B cell (primary cell): ENCODE results near the gene CTXND1. TPM values are rescaled to one million over a fixed set of nuclear protein-coding genes. Genes with fewer than 3 reads are reported as not detected.

Experiments
- ATAC-seq: fragments of 200-7000 bp; cut with Tn5 transposase; one replicate; pipeline ENCODE4 v1.10.0; 2021; ENCODE audit warnings: low read depth, mild to moderate bottlenecking, moderate number of reproducible peaks, moderate library complexity
- CTCF ChIA-PET: fragments of 350-600 bp; sonication (Branson Sonifier 250); formaldehyde crosslinking; loops from one replicate; lab custom pipeline; 2021; ENCODE audit warnings: antibody characterized with exemption, inconsistent platforms; lab: Charles Lee
- POLR2A ChIA-PET: fragments of 350-600 bp; sonication (Branson Sonifier 250); formaldehyde crosslinking; loops from one replicate; lab custom pipeline; 2021; ENCODE audit warnings: antibody characterized with exemption; lab: Charles Lee
- DNase-seq: peaks from one replicate; pipeline ENCODE4 v3.0.0; 2013
- H2AFZ ChIP-seq: 2 replicates; pipeline ENCODE4 v1.6.1; 2012; ENCODE audit warnings: mild to moderate bottlenecking, low read depth, low read length; ENCODE audit not compliant: insufficient read depth, poor library complexity, severe bottlenecking
- H3K27ac ChIP-seq, 2 donors: 1 replicate in 1 of 2; 2 replicates in 1 of 2; pipeline ENCODE4 v1.5.1; 2012 to 2013; ENCODE audit warnings: low read length in 2 of 2, mild to moderate bottlenecking in 2 of 2, moderate library complexity in 1 of 2
- H3K27me3 ChIP-seq, 4 experiments: fragments of 200-600 bp in 1 of 4; sonication (generic) in 1 of 4; replicated peaks in 1 of 4; 1 replicate in 2 of 4; 2 replicates in 2 of 4; pipeline versions ENCODE4 v1.6.1 to v1.7.0; 2013 to 2016; ENCODE audit warnings: low read length in 3 of 4, mild to moderate bottlenecking in 2 of 4, mixed read lengths in 1 of 4, moderate library complexity in 1 of 4; ENCODE audit not compliant: insufficient read depth in 4 of 4, control insufficient read depth in 3 of 4; ENCODE audit errors: control extremely low read depth in 1 of 4
- H3K36me3 ChIP-seq, 2 experiments: replicated peaks in 1 of 2; 1 replicate in 1 of 2; 2 replicates in 1 of 2; pipeline versions ENCODE4 v1.6.1 to v1.7.1; 2013; ENCODE audit warnings: low read length in 1 of 2; ENCODE audit not compliant: insufficient read depth in 2 of 2, control insufficient read depth in 1 of 2; ENCODE audit errors: control extremely low read depth in 1 of 2, extremely low read depth in 1 of 2
- H3K4me1 ChIP-seq, 2 donors: fragments of 200-600 bp in 1 of 2; sonication (generic) in 1 of 2; 1 replicate in 1 of 2; 2 replicates in 1 of 2; pipeline versions ENCODE4 v1.5.1 to v1.6.1; 2013 to 2017; ENCODE audit warnings: low read length in 2 of 2; ENCODE audit not compliant: control insufficient read depth in 2 of 2, insufficient read depth in 2 of 2
- H3K4me2 ChIP-seq: replicated peaks from 2 replicates; pipeline ENCODE3; 2012; ENCODE audit warnings: mild to moderate bottlenecking, low read depth, low read length; ENCODE audit not compliant: poor library complexity, severe bottlenecking
- H3K4me3 ChIP-seq, 5 experiments: fragments of 200-600 bp in 1 of 5; sonication (generic) in 1 of 5; 1 replicate in 3 of 5; 2 replicates in 2 of 5; pipeline versions ENCODE4 v1.5.1 to v1.7.0; 2011 to 2016; ENCODE audit warnings: low read length in 4 of 5, mild to moderate bottlenecking in 4 of 5, low read depth in 2 of 5, control low read depth in 1 of 5, moderate library complexity in 1 of 5; ENCODE audit not compliant: insufficient read depth in 1 of 5; ENCODE audit errors: control extremely low read depth in 1 of 5, extremely low read depth in 1 of 5
- H3K79me2 ChIP-seq: fragments of 200-600 bp; sonication (generic); one replicate; pipeline ENCODE4 v1.6.0; 2016; ENCODE audit warnings: low read length; ENCODE audit not compliant: control insufficient read depth, insufficient read depth
- H3K9ac ChIP-seq: fragments of 200-600 bp; sonication (generic); 2 replicates; pipeline ENCODE4 v1.6.1; 2017; ENCODE audit warnings: mild to moderate bottlenecking, low read length, moderate library complexity
- H3K9me3 ChIP-seq, 3 donors: one replicate each; pipeline versions ENCODE4 v1.6.1 to v1.7.1; 2013; ENCODE audit warnings: low read length in 2 of 3; ENCODE audit not compliant: control insufficient read depth in 2 of 3, insufficient read depth in 1 of 3; ENCODE audit errors: control extremely low read depth in 1 of 3
- H4K20me1 ChIP-seq: 2 replicates; pipeline ENCODE4 v1.6.0; 2012; ENCODE audit warnings: mild to moderate bottlenecking, low read length; ENCODE audit not compliant: insufficient read depth, control insufficient read depth, poor library complexity, severe bottlenecking
- H3K27ac Mint-ChIP-seq: one replicate; pipeline ENCODE4 v1.8.0; 2021; ENCODE audit warnings: mixed read lengths
- H3K27me3 Mint-ChIP-seq: one replicate; pipeline ENCODE4 v1.8.0; 2021; ENCODE audit warnings: mixed read lengths
- H3K4me1 Mint-ChIP-seq: one replicate; pipeline ENCODE4 v1.8.0; 2021; ENCODE audit warnings: mixed read lengths
- H3K4me3 Mint-ChIP-seq: one replicate; pipeline ENCODE4 v1.8.0; 2021; ENCODE audit warnings: mixed read lengths
- H3K9me3 Mint-ChIP-seq: one replicate; pipeline ENCODE4 v1.8.0; 2022; ENCODE audit warnings: mixed read lengths; ENCODE audit not compliant: insufficient read depth
- CTCF ChIP-seq: fragments of 200-600 bp; IDR thresholded peaks from one replicate; pipeline ENCODE4 v1.8.0; 2022; ENCODE audit warnings: antibody characterized with exemption, mild to moderate bottlenecking
- EZH2 ChIP-seq: IDR thresholded peaks from 2 replicates; pipeline ENCODE4 v1.6.1; 2012; ENCODE audit warnings: borderline replicate concordance, low read depth, mild to moderate bottlenecking, moderate library complexity, low read length; ENCODE audit not compliant: insufficient read depth, poor library complexity, severe bottlenecking
- WGBS: methylation state at CpG from one replicate; pipeline ENCODE4 v1.1.5; 2013; ENCODE audit warnings: missing lambda C conversion rate; ENCODE audit not compliant: insufficient coverage; 5-methylcytosine and 5-hydroxymethylcytosine counted together
- intact Hi-C: fragments of 100-400 bp; cut with micrococcal nuclease; formaldehyde crosslinking; loops from one replicate; pipeline ENCODE4 v1.10.0; 2022
- polyA plus RNA-seq: library from polyadenylated mRNA; depleted of rRNA; stranded (reverse); fragments of >200 nt; gene quantifications from 2 replicates; pipeline ENCODE4 v1.2.3, GENCODE V29; 2012
- total RNA-seq, 2 donors: library from RNA; stranded (reverse); fragments of 120-200 nt in 1 of 2; gene quantifications; 1 replicate in 1 of 2; 2 replicates in 1 of 2; pipeline versions ENCODE4 v1.2.3 to v1.2.4, GENCODE V29; 2013 to 2022

Gene CTXND1
- total and polyA plus RNA-seq, 2 donors (not counting 1 experiment from before 2014, with no cell fraction given): not detected

- ATAC-seq (no peak), DNase-seq (no peak)
- H2AFZ ChIP-seq: no peak overlapping the region
- WGBS: 93% methylated on average over 24 of the region's 26 CpGs
- no peak overlapping the region for H3K27ac Mint-ChIP-seq
- TF ChIP-seq EZH2 (no peak), CTCF (no peak)
- no peaks in the 10 kb centered on the region for H3K4me1 Mint-ChIP-seq
- no peaks in the 10 kb centered on the region for H3K9me3 ChIP-seq
- intact Hi-C loops: no loop called here
- H3K27me3 Mint-ChIP-seq: peaks cover 31% of the 10 kb centered on the region
- no peak overlapping the region for H3K9ac ChIP-seq
- no peak overlapping the region for H3K27ac ChIP-seq
- ChIA-PET POLR2A (no interaction called here), CTCF (no interaction called here)
- no peak overlapping the region for H3K4me2 ChIP-seq
- no peaks in the 10 kb centered on the region for H3K79me2 ChIP-seq
- H3K9me3 Mint-ChIP-seq: no peaks in the 10 kb centered on the region
- no peak overlapping the region for H3K4me3 Mint-ChIP-seq
- H3K27me3 ChIP-seq: peaks cover 0 to 9% (median 2%) of the 10 kb centered on the region in 4 experiments
- no peaks in the 10 kb centered on the region for H4K20me1 ChIP-seq
- H3K4me3 ChIP-seq: no peak overlapping the region
- H3K36me3 ChIP-seq: no peaks in the 10 kb centered on the region
- H3K4me1 ChIP-seq: no peaks in the 10 kb centered on the region
These were observed 50.6 kb downstream of the CTXND1 start for GRCh38 chr15:80201256-80202015.

- intact Hi-C loops: no loop called here
- Histone ChIP-seq H3K4me3 (no peak overlapping the region), H3K36me3 (no peaks in the 10 kb centered on the region), H4K20me1 (no peaks in the 10 kb centered on the region), H3K4me2 (no peak overlapping the region), H2AFZ (no peak overlapping the region), H3K9me3 (no peaks in the 10 kb centered on the region), H3K27ac (no peak overlapping the region), H3K27me3 (peaks cover 0 to 9% (median 2%) of the 10 kb centered on the region in 4 experiments), H3K4me1 (no peaks in the 10 kb centered on the region), H3K79me2 (no peaks in the 10 kb centered on the region), H3K9ac (no peak overlapping the region)
- no peak for ATAC-seq
- POLR2A ChIA-PET: no interaction called here
- no peak overlapping the region for H3K27ac Mint-ChIP-seq
- DNase-seq: no peak
- no peak overlapping the region for H3K4me3 Mint-ChIP-seq
- 93% methylated on average over 3 of the region's 3 CpGs for WGBS
- TF ChIP-seq CTCF (no peak), EZH2 (no peak)
- CTCF ChIA-PET: no interaction called here
- no peaks in the 10 kb centered on the region for H3K9me3 Mint-ChIP-seq
- no peaks in the 10 kb centered on the region for H3K4me1 Mint-ChIP-seq
- H3K27me3 Mint-ChIP-seq: peaks cover 30% of the 10 kb centered on the region
These were observed 52.1 kb downstream of the CTXND1 start for GRCh38 chr15:80199869-80200268.
